COLO668 (cell line): ENCODE results near the gene UBE4A.
A peak's percentile ranks its signal among the peaks of the same experiment; 100 is the strongest.

Source experiments
- DNase-seq: peaks from one replicate; lab custom pipeline; 2025; ENCODE audit not compliant: unreplicated experiment; lab: John Stamatoyannopoulos, UW

Gene UBE4A

DNA sequence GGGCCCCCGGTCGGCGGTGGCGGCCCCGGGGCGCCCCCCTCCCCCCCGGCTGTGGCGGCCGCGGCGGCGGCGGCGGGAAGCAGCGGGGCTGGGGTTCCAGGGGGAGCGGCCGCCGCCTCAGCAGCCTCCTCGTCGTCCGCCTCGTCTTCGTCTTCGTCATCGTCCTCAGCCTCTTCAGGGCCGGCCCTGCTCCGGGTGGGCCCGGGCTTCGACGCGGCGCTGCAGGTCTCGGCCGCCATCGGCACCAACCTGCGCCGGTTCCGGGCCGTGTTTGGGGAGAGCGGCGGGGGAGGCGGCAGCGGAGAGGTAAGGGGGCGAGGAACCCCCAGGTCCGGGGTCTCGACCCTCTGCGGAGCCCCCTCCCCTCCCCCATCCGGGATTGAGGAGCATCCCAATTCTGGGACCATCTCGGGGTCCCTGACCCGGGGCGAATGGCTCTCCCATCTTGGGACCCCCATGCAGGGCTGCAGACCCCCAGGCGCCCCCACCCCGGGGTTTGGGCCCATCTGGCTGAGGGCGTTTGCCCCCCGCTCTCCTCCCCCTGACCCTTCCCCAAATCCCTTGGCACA lies 77.3 kb downstream of the UBE4A start:
- no peak for DNase-seq

DNA sequence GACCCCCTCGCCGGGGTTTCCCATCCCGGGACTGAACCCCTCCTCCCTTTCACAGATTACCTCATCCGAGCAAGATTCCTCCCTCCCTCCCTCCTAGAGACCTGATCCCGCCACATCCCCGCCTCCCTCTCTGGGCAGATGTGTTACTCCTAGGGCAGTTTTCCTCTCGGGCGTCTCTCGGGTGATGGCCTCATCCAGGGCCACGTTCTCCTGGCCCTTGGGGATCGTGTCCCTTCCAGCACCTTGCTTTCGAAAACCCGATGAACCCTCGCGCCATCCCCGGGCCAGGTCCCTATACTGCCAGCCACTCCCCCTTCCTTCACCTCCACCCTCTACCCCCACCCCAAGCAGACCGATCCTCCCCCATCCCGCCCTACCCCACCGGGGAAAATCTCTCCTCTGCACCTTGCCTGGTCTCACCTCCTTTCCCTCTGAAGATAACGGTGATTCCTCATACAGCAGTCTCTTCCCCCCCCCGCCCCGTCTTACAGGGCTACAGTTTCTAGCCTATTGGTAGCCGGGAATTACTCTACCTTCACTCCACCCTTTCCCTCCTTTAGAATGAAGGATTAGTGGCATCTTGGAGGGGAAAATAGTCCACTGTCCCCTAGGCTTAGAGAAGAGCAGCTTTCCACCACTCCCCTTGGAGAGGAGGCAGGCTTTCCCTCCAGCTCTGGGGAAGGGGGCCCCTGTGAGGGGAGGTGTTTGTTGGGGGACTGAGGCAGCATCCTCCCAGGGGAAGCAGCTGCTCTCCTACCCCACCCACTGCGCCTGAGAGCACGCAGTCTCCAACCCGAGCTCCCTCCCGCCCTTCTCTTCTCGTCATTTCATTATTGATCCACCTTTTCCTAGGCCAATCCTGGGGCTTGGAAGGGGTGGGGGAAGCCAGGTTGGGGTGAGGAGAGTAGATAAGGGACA lies 78.1 kb downstream of the UBE4A start:
- peak; percentile 61 for DNase-seq

GRCh38 chr11:118438314-118438931 lies 79.0 kb downstream of the UBE4A start:
- DNase-seq = no peak

GRCh38 chr11:118439646-118440045 lies 80.2 kb downstream of the UBE4A start:
- DNase-seq = no peak

DNA sequence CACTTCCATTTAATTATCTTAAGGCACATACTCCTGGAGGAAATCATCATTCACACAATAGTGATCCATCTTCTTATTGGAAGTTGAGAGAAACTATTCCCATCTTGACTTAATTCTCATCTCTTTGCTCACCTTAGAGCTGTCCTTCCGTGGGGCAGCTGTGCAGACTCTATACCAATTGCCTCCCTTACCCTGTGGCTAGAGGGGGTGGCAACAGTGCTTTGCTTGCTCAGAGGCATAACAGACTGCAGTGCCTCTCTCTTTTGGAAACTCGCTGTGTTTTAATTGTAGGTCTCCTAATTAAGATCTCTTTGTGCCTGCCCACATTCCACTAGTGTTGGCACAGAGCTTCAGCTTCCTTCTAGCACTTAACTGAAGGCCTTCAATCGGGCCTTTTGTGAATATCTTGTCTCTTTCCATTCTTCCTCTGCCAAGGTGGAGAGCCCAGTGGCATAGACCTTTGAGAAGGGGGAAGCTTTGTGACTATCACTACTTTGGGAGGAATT lies 82.4 kb downstream of the UBE4A start:
- no peak for DNase-seq

GRCh38 chr11:118442301-118442700 lies 82.9 kb downstream of the UBE4A start:
- DNase-seq = no peak

- no peak for DNase-seq
Measured at GRCh38 chr11:118442908-118443589, 83.6 kb downstream of the UBE4A start.

DNA sequence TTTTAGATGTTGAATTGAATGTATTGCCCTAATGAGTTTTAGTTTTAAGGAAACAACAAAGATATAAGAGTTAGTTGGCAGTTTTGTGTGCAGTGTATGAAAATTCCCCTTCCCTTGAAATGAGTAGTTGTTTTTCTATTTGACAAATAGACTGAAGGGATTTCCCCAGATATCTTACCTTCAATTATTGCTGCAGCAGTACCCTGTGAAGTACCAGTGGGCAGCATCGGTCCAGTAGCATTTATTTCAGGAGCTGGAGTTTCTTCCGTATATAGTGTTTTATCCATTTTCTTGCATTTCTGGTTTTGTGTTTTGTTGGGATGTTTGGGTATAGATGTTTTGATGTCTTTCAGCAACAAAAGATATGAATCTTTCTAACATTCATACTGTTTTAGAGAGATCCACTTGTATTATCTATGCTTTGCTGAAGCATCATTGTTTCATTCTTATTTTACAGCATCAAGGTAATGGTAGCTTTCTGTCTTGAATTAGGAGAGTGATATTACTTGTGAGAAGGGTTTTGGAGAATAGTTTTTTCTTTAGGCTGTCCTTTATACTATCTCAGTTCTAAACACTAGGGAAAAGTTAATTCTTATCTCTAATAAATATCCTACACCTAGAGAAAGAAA lies 84.3 kb downstream of the UBE4A start:
- no peak for DNase-seq

GRCh38 chr11:118447423-118447822 lies 88.0 kb downstream of the UBE4A start:
- no peak for DNase-seq

DNA sequence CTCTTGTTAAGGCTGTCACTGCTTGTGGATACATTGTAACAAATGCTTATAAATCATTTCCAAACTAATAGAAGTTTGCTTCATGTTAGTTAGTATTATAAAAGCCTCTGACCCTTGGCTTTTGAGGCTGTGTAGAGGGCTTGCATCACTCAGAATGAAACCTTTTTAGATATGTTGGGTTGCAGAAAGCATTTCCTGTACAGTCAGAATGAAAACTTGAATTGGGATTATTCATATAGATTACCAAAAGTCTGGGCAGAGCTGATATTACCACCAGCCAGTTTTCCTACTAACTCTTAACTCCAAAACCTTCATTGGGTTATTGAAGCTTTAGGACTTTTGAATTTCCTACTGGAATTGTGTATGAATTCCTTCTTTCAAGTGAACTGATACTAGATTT lies 88.9 kb downstream of the UBE4A start:
- no peak for DNase-seq
